GM18907 (cell line): ENCODE results near the gene TRAK1.

Experiments
- ATAC-seq: cut with Tn5 transposase; IDR thresholded peaks from one replicate; pipeline ENCODE4 v1.9.1; 2021; ENCODE audit warnings: mild to moderate bottlenecking, moderate library complexity; ENCODE audit not compliant: unreplicated experiment

The TRAK1 gene

DNA sequence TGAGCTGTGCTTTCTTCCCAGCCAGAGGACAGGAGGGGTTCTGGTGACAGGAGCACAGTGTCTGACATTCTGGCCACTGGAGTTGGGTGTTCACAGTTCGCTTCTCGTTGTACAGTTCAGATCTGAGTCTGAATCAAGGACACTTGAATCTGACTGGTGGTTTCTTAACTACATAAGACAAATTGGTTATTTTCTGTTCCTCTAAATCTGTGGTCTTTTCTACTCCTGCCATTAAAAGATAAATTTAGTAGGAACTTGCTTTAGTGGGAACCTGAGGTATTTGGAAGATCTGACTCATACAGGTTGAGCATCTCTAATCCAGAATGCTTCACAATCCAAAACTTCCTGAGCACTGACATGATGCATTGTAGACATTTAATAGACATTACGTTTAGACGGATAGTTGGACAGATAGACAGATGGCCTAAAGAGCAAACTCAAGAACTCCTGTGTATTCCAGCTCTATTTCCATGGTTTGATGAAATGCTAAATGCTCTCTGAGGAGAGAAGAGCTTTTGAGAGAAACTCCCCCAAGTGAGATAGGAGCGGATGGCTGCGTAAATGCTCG, 103.9 kb downstream of the TRAK1 start:
- no peak for ATAC-seq

DNA sequence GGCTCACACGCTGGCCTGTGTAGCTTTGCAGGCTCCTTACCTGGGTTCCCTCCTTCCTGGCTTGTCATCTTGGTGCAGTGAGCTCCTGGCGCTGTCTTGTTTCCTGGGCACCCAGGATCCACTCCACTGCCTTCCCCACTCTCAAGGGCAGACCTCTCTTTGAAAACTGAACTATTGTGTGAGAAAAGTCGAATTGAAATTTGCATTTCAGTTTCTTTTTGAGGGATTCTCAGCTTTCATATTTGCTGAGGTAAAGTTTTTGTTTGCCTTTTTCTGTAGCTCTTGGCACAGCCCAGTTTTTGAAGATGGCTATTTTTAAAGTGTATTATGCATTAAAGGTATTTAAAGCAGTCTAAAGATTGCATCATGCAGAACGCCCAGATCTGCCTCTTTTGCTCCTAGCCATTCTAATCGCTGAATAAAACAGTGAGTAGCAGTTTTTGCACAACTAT, 104.7 kb downstream of the TRAK1 start:
- ATAC-seq, result peak; percentile 70

DNA sequence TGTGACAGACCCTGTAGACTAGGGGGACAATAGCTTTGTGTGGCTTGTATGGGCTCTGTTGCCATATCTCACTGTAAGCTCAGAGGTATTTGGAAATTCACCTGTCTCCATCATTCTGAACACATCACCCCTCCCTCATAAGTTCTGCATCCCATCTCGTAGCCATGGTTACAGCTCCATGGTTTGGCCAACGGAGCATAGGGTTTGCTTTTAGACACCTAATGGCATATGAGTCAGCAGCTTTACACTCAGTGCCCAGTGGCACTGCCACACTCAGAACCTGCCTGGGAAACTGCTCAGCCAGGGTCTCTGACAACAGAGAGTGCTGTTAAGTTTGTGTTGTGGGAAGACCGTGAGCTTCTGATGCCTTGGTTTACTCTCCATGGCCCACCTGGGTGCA, 107.6 kb downstream of the TRAK1 start:
- no peak for ATAC-seq

DNA sequence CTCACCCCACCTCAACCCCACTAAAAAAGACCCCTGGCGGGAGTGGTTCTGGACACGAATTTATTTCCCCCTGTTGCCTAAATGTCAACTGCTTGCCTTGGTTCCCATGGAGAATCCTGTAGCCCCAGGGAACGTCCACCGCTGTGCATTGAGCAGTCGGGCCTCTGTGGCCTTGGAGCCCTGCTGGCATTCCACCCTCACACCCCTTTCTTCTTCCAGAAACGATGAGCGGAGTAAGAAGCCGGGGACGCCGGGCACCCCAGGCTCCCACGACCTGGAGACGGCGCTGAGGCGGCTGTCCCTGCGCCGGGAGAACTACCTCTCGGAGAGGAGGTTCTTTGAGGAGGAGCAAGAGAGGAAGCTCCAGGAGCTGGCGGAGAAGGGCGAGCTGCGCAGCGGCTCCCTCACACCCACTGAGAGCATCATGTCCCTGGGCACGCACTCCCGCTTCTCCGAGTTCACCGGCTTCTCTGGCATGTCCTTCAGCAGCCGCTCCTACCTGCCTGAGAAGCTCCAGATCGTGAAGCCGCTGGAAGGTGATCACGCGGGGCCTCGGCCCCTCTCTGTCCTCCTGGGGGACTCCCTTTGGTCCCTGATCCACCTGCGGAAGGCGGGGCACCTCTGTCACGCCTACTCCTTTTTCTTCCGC, 111.2 kb downstream of the TRAK1 start:
- no peak for ATAC-seq

DNA sequence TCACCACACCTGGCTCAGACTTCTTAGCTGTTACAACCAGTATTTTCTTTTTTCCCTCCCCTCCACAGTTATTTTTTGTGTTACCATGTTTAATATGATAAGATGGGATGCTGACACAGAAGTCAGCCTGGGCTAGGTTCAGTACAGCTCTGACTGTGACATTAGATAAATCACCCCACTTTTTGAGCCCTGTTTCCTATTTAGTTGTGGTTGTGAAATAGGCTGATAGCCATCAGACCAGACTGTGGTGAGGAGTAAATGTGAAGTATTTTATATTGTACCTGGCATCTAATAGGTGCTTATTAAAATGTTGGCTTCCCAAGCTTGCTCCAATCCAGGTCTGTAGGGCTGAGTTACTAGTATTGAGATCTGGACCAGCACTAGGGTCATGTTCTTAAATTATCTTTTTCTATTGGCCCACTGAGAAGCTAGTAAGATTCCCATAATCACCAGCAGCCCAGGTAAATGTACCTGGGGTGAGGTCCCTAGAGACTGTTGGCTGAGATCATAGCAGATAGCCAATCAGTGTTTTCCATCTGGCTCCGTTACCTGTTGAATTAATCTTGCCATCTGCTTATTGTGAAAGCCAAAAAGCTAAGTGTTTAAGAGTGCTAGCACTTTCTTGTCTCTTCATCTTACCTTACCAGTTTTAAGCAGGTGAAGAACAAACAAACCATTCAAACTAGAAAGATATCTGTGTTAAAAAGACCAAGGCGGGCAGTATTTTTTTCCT, 113.9 kb downstream of the TRAK1 start:
- no peak for ATAC-seq

DNA sequence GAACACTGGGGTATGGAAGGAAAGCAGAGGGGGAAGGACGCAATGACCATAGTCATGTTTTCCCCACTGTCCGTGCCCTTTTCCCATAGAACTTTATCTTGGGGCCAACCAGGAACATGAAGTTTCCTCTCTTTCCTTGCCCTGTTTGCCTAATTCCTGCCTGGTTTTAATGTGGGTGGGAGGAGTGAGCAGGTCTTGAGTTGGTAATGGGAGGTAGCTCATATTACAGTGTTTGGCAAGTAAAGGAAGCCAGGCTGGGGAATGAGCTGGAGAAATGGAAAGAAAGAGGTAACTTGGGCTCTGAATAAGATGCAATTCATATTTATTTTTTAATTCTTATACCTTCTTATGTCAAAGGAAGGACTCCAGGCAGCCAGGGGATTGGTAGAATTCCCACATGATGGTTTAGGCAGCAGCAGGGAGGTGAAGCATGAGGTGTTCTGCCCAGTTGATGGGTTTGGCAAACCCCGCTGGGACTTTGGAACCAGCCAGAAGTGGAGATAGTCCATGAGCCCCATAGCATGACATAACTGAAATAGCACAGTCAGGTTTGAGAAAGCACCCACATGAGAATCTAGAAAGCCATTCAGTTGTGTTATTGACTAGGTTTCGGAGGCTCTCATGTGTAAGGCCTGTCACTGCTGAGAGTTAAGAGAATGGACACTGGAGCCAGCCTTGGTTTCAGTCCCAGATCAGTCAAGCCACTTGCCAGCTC, 114.8 kb downstream of the TRAK1 start:
- ATAC-seq, result peak; percentile 72

DNA sequence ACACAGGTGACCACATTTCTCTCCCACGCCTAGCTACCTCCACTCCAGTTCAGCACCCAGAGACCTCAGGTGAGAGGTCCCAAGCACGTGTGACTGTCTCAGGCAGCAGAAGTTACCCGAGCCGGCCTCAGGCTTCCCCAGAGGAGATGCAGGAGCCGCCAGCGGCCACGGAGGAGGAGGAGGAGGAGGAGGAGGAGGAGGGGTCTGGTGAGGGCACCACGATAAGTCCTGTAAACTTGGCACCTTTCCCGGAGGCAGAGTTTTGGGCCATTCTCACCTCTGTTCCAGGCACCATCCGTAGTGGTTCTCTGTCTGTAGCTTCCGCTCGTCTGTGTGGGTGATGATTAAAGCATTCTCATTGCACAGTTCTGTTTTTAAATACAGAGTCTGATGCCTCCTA, 118.8 kb downstream of the TRAK1 start:
- no peak for ATAC-seq

DNA sequence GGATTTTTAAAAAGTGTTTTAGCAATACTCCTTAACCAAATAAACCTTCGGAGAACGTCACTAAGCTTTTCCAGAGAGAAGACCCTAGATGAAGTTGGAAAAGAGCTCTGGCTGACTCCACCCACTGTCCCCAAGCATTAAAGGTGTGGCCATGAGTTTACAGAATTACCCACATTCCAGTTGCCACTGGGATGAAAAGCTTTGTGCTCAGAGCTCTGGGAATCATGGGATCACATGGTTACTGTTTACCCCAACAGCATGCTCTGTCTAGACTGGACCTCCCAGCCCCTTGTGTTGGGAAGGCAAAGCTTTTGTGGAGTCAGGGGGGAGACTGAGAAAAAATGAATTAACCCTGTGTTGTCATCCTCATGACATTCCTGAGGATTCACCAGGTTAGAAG, 119.6 kb downstream of the TRAK1 start:
- no peak for ATAC-seq

DNA sequence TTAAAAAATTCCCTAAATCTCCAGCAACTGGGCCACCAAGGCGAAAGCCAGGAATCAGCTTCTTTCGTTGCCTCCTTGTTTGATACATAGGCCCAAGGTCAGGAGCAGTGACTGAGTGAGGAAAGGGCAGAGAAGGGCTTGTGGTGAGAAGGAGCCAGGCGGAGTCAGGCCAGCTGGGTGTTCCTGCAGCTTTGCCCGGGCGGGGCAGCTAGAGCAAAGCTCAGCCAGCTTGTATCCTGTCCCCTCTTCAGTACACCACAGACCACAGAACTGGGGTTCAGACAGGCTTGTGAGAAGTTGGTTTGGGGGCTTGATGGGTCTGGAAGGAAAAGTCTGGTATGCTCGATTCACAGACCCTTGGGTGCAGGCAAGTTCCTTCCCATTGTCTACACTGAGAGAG, 122.3 kb downstream of the TRAK1 start:
- ATAC-seq, result peak; percentile 45

DNA sequence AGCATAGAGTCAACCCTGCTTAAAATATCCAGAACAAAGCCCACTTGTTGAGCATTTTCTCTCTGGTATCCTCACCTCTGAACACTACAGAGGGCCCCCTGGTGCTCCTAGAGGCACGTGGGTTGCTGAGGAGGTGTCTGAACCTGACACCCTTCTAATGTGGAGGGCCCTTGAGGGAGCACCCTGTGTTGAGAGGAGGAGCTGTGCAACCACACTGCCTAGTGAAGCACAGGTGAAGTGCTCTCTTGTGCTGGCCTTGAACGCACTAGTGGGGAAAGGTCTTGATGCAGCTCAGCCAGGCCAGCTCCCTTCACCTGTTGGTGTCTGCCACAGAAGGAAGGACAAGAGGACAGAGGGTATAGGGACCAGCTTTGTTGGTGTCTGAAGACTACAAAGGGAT, 122.9 kb downstream of the TRAK1 start:
- no peak for ATAC-seq

DNA sequence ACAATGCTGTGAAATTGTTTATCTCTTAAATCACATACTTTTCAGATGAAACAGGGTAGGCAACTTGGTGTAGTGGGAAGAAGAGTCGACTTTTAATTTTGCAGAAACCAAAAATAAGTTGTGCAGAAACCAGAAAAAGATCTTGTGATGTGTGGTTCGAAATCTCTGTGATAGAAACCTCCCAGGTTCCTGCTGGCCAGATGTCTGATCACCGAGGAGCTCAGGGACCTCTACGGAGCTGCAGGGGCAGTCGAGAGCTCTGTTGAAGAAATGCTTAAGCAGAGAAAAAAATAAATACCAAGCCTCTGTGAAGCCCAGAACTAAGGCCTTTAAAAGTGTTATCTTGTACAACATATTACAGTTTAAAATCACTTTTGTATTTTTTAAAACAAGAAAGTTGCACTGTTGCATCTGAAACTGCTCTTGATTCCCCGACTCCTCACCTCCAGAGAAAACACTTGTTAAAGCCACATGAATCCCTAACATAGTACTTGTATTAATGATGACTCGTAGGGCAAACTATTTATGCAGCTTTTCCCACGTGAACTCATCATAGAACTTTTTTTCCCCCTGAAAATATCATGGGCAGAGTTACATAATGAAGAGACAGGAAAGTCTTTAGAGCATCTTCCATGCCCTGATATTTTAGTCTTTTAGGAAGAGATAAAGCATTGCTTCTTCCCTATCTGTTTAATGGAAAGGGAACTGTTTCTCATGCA, 123.6 kb downstream of the TRAK1 start:
- no peak for ATAC-seq

DNA sequence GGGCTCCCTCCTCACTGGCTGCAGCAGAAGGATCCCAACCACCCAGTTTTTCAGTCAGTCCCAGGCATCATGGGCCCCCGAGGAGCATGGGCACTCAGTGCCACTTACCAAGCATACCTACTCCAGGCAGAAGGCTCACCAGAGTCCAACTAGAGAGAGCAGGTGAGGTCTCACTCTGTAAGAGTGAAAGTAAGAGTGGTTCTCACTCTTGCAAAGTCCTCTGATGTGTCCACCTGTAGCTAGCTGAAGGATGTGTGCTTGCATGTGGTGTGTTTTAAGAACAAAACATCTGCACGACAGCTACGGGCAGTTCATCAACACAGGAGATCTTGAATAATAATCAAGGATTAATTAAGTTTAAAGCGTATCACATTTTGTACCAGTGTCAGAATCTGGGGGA, 125.1 kb downstream of the TRAK1 start:
- ATAC-seq, result peak; percentile 61

DNA sequence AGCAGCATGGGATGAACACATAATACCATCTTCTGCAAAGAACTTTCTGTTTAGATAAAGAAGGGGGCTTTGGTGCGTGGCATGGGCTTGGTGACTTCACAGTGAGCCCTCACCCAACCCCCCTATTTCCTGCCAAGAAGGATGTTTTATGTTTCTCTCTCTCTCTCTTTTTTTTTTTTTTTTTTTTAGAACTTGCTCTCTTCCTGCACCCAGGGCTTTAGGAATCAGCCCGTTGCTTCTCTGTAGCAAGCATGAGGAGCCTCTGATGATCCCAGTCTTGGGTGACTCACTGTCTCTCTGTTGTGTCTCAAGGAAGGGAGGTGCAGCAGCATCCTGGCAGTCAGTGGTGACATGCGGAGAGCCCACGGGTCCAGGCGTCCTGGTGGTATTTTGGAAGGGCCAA, 125.8 kb downstream of the TRAK1 start:
- ATAC-seq, result no peak

DNA sequence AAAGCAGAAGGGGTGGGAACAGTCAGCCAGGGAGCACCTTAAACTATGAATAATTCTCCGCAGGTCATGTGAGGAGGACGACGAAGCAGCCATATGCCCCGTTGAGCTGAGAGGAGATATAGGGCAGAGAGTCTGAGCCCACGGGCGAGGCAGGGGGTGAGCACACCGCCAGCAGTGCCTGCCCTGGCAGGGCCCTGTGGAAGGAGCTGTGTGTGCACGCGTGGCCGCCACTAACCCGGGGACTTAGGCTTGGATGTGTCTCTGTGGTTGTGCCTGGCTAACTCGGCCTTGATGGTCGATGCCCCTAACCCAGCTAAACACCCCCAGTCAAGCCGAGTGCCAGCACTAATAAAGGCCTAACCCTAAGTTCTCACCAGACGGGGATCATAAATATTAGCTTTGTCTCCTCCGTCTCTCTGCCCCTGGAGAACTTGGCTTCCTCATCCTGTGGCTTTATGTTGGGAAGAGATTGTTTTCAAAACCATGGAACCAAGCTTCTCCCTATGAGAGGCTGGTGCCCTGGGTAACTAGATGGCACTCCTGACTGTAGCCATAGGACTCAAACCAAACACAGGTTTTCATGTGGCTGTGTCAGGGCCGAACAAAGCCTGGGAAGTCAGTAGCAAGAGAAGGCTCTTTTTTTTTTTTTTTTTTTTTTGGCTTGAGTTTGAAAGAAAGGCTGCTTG, 129.4 kb downstream of the TRAK1 start:
- ATAC-seq, result no peak

DNA sequence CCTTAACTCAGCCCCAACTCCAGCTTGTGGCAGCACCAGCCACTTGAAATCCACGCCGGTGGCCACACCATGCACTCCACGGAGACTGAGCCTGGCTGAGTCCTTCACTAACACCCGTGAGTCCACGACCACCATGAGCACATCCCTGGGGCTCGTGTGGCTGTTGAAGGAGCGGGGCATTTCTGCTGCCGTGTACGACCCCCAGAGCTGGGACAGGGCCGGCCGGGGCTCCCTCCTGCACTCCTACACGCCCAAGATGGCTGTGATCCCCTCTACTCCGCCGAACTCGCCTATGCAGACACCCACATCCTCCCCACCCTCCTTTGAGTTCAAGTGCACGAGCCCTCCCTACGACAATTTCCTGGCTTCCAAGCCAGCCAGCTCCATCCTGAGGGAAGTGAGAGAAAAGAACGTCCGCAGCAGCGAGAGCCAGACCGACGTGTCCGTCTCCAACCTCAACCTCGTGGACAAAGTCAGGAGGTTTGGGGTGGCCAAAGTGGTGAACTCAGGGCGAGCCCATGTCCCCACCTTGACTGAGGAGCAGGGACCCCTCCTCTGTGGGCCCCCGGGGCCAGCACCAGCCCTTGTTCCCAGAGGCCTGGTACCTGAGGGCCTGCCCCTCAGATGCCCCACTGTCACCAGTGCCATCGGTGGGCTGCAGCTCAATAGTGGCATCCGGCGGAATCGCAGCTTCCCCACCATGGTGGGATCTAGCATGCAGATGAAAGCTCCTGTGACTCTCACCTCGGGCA, 132.0 kb downstream of the TRAK1 start:
- no peak for ATAC-seq

DNA sequence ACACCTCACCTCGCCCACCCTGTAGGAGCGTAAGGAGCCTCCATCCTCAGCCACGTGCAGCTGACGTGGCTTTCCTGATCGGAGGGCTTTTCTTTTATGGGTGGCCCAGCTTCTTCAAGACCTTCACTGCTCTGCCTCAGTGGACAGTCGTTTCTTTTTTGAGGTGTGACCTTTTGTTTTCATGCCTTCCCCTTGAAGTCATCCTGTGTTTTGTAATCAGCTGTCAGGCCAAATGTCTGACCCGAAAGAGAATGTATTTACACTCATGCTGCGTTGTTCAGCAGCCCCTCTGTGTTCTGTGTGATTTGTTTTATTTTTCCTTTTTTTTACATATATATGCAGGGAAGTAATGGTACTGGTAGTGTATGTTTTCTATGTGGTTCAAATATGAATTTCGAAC, 133.0 kb downstream of the TRAK1 start:
- ATAC-seq, result no peak

DNA sequence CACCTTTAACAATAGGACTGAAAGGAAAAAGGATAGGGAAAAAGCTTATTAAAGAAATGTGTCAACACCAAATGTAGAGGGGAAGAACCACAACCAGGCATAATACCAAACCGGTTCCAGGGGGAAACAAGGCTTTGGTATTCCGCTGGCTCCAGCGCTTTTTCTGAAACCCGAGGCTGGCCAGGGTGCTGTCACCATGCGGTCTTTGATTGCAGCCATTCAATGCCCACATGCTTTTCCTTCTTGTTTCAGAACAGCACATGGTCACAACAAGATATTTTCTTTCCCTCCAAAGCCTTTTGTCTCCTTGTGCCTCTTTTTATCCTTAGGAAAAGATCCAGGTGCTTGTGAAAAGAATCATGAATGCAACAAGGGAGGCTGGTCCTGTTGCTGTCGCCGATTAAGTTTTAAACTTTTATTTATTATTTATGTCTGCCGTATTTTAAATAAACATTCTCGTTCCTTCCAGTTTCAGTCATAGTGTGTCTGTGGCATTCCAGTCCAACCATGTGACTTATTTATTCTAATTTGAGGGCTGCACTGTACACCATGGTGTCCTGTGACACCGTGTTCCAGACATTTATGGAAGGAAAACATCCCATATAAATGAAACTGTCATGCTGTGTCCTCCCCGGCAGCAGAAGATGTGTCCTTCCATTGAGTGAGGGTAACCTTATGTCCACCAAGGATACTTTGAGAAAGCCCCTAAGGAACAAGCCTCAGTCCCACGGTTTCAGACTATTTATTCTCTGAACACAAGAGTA, 133.7 kb downstream of the TRAK1 start:
- ATAC-seq, result no peak

DNA sequence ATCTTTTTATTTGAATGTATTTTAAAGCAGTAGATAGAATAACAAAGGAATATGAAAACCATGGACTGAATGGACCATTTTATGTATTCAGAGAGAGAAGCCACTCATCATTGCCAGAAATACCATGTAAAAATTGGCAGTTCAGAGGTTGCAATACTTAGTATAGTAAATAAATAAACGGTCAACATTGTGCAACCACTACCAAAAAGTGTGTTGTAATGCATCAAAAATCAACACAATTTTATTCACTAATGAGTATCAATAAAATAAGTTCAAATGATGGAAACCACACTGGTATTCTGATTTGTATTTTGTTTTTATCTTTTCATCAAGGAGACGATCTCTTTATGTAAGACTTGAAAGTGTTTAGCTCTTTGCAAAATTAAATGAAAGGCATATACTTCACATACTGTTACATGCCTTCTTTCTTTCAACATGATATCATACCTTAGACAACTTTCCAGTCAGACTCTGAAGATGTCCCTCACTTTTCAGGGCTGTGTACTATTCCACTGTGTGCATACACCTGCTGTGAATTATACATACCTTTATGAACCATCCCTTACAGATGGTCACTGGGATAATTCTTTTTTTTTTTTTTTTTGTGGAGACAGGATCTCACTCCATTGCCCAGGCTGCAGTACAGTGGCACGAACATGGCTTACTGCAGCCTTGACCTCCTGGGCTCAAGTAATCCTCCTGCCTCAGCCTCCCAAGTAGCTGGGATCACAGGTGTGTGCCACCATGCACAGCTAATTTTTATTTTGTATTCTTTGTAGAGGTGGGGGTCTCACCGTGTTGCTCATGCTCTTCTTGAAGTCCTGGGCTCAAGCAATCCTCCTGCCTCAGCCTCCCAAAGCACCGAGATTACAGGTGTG, 134.6 kb downstream of the TRAK1 start:
- ATAC-seq, result no peak
